Measurements from ENCODE around the gene PRKD2.

Gene PRKD2

DNA sequence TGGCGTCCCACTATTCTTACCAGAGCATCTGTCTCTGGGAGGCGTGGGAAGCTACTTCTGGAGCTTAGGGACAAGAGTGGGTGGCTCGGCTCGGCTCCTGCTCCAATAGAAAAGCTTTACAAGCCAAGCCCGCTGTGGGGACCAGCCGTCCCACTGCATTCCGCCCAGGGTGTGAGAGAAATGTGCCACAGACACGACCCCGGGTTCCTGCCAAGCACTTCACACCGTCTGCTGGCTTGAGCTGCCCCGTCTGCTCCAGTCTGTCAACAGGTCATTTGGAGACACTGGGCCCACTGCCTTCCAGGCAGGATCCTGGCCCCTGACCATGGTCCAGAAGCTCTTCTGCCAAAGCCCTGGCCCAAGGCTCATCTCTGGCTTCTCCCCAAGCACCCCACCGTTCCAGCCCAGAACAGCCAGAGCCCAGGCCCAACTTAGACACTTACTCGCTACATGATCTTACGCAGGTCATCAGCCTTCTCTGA lies 22.4 kb upstream of the PRKD2 start:
- no peak overlapping the region for H3K4me3 ChIP-seq (ENCODE audit: low read depth, low read length)
- TF ChIP-seq, protein P1, sequence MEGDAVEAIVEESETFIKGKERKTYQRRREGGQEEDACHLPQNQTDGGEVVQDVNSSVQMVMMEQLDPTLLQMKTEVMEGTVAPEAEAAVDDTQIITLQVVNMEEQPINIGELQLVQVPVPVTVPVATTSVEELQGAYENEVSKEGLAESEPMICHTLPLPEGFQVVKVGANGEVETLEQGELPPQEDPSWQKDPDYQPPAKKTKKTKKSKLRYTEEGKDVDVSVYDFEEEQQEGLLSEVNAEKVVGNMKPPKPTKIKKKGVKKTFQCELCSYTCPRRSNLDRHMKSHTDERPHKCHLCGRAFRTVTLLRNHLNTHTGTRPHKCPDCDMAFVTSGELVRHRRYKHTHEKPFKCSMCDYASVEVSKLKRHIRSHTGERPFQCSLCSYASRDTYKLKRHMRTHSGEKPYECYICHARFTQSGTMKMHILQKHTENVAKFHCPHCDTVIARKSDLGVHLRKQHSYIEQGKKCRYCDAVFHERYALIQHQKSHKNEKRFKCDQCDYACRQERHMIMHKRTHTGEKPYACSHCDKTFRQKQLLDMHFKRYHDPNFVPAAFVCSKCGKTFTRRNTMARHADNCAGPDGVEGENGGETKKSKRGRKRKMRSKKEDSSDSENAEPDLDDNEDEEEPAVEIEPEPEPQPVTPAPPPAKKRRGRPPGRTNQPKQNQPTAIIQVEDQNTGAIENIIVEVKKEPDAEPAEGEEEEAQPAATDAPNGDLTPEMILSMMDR (IDR thresholded peaks at IDR 0.05; ENCODE audit: low read depth, low read length, missing control alignments) = no peak
- no peak for DNase-seq (ENCODE audit: low read depth)

DNA sequence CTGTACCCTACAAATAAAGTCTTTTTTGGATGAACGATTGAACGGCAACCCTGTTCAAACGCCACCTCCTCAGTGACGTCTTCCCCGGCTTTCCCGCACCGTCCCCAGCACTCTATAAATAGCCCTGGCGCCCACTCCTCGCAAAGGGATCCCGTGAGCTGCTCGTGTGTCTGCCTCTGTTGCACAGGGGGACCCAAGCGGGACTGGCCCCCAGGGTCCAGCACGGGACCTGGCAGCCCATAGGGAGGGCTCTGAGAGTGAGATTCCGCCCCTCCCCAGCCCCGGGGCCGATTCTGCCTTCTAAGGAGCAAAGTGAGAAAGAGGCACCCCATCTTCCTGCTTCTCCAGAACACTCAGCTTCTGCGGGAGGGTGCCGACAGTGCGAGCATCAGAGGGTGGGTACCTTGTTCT lies 20.9 kb upstream of the PRKD2 start:
- no peak overlapping the region for H3K4me3 ChIP-seq (ENCODE audit: low read depth, low read length)
- DNase-seq (ENCODE audit: low read depth) = no peak
- TF ChIP-seq, protein P1 (IDR thresholded peaks at IDR 0.05; ENCODE audit: low read depth, low read length, missing control alignments) = no peak

DNA sequence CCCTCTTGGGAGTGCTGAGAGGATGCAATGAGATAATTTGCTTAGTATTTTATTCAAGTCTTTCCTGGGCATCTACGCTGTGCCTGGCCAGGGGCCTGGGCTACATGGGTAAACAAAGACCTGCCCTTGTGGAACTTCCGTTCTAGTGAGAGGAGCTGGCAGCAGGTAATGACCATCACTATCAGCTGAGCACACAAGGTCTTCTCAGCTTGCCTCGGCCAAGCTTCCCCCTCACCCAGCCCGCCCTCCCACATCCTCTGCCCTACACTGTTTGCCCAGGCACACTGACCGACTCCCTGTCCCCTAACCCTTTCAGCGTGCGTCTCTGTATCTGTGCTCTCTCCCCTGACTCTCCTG lies 20.4 kb upstream of the PRKD2 start:
- H3K4me3 ChIP-seq (ENCODE audit: low read depth, low read length) = no peak overlapping the region
- DNase-seq (ENCODE audit: low read depth) = no peak
- TF ChIP-seq, protein P1 (IDR thresholded peaks at IDR 0.05; ENCODE audit: low read depth, low read length, missing control alignments) = no peak

DNA sequence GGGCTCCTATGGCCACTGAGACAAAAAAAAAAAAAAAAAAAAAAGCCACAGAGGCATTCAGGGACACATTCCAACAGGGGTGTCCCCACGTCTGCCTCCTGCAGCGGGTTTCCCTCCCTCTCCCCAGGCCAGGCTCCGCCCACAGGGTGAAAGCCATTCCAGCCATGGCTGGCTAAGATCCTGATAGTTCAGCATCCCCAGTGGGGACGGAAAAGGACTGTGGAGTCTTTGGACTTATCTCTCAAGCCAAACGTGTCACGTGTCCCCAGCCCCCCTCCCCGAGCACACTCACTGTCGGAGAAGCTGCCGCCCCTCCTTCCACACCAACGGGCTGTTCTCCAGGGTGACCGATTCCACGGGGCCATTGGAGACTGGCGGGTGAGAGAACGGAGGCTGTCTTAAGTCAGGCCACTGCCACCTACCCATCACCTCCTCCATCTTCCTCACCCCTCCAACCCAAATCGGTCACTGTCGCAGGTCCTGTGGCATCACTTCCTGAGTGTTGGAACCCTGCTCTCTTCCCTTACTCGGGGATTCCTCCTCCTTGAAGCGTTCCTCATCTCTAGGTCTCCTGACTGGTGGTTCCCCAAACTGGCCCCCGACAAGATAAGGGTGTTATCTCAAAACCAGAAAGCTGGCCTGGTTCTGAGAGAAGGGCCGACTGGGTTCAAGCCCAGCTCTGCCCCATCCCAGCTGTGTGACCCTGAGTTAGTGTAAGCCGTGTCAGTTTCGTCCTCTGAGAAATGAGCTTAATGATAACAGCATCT lies 19.8 kb upstream of the PRKD2 start:
- no peak for DNase-seq (ENCODE audit: low read depth)
- no peak overlapping the region for H3K4me3 ChIP-seq (ENCODE audit: low read depth, low read length)
- TF ChIP-seq, protein P1 (IDR thresholded peaks at IDR 0.05; ENCODE audit: low read depth, low read length, missing control alignments) = no peak

DNA sequence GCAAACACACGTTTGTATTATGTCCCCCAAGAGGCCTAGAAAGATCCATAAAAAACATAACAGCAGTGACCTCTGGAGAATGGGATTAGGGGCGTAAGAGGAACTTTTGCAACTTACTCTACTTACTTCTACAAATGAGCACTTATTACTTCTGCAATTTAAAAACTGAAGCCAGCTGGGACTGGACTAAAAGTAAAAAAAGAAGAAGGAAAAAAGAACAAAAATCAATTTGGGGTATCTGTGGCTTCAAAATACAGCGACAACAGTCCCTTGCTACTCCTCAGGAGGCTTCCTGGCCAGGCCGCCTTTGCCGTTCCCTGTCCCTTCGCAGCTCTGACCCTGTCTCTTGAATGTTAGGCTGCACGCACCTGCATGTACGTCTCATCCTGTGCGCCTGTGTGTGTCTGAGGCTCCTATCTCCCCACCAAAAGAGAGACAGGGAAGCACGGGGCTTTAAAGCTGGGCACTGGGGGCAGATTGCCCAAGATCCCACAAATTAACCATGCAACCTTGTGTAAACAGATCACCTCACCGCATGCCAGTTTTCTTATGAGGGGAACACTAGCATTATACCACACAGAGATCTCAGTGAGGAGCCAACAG lies 16.9 kb upstream of the PRKD2 start:
- TF ChIP-seq, protein P1 (IDR thresholded peaks at IDR 0.05; ENCODE audit: low read depth, low read length, missing control alignments) = no peak
- no peak for DNase-seq (ENCODE audit: low read depth)
- no peak overlapping the region for H3K4me3 ChIP-seq (ENCODE audit: low read depth, low read length)

DNA sequence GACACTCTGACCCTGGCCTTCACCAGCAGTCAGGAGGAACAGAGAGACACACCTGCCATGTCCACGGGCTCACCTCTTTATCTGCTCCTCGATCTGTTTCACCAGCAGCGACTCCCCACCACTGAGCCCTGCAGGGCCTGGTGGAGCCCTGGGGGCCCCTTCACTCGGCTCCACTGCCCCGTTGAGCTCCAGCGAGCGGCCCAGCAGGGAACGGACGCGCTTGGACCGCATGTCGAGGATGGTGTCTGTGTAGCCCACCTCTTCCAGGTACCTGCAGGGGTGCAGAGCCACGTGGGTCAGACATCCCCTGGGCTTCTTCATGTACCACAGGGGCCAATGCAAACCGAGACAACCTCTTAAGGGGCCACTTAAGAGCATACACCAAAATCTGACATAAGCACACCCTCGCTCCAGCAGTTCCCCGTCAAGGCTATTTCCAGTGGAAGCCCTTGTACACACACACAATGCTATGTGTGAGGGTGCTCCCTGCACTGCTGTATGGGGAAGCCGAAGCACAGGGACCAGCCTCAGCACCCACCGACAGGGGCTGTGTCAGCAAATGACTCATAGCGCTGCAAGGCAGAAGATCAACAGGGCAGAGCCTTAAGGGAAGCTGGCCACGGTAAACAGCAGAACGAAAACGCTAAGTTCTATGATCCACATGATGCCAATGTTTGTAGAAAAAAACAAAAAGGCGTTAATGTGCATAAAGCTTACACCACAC lies 16.2 kb upstream of the PRKD2 start:
- TF ChIP-seq, protein P1 (IDR thresholded peaks at IDR 0.05; ENCODE audit: low read depth, low read length, missing control alignments) = no peak
- no peak overlapping the region for H3K4me3 ChIP-seq (ENCODE audit: low read depth, low read length)
- no peak for DNase-seq (ENCODE audit: low read depth)

All from GM12864 (cell line).